ENCODE data around the gene HSDL2. TPM values are rescaled to one million over a fixed set of nuclear protein-coding genes. Genes with fewer than 3 reads are reported as not detected.

Gene HSDL2
- polyA plus RNA-seq, 1 of the 3 experiments (the other 2 are of a cell fraction), result 14.4 TPM

DNA sequence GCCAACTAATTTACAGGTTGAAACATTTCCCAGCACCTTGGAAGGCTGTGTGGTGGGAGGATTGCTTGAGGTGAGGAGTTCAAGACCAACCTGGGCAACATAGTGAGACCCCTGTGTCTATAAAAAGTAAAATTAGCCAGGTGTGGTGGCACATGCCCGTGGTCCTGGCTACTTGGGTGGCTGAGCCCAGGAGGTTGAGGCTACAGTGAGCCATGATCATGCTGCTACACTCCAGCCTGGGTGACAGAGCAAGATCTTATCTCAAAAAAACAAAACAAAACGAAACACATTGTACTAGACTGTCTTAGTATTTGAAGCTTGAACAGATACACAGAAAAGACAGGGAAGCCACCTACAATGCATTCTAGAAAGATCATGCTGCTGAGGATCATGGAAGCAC is 2.8 kb upstream of the HSDL2 start:
- Histone ChIP-seq H3K27me3 (ENCODE audit: insufficient read depth) (no peaks in the 10 kb centered on the region), H3K9me3 (no peaks in the 10 kb centered on the region), H3K4me2 (peak overlapping the region; percentile 95; the same call in 1 of the 2 replicates), H3K79me2 (ENCODE audit: insufficient read depth) (peaks cover 31% of the 10 kb centered on the region), H3K9me2 (no peaks in the 10 kb centered on the region), H3F3A (replicated peaks; ENCODE audit: insufficient read depth) (peaks cover 8% of the 10 kb centered on the region), H3K27ac (ENCODE audit: low read depth in 2 of 2, low read length in 1 of 2) (no peak overlapping the region), H4K20me1 (ENCODE audit: insufficient read depth) (no peaks in the 10 kb centered on the region), H2AFZ (ENCODE audit: low read depth) (no peak overlapping the region), H3K36me3 (replicated peaks in 1 of 2; ENCODE audit: control insufficient read depth in 1 of 2, insufficient read depth in 2 of 2, low read length in 1 of 2) (no peaks in the 10 kb centered on the region), H3K9ac (no peak overlapping the region), H3K4me3 (ENCODE audit: low read depth in 2 of 2, low read length in 1 of 2) (no peak overlapping the region), H3K4me1 (ENCODE audit: control insufficient read depth in 1 of 2, insufficient read depth in 2 of 2, low read depth in 1 of 2, low read length in 1 of 2) (peaks cover 3% of the 10 kb centered on the region in 2 experiments; a peak in 2 of 4 replicates)
- TF ChIP-seq MXI1 (IDR thresholded peaks at IDR 0.05; ENCODE audit: low read depth, low read length), result no peak
- no peak for TF ChIP-seq ELF1 (IDR thresholded peaks at IDR 0.05)
- TF ChIP-seq JUND (IDR thresholded peaks at IDR 0.05), result no peak
- TF ChIP-seq EP300 (IDR thresholded peaks at IDR 0.05; ENCODE audit: borderline replicate concordance in 1 of 2, low read depth in 1 of 2, low read length in 1 of 2), result no peak
- no peak for TF ChIP-seq SIN3A (IDR thresholded peaks at IDR 0.05; ENCODE audit: borderline replicate concordance, low read depth, low read length)
- TF ChIP-seq SMC3 (IDR thresholded peaks at IDR 0.05; ENCODE audit: low read depth, low read length), result no peak
- no peak for TF ChIP-seq FOXM1 (IDR thresholded peaks at IDR 0.05; ENCODE audit: low read depth)
- no peak for TF ChIP-seq YY1 (IDR thresholded peaks at IDR 0.05; ENCODE audit: low read depth)
- TF ChIP-seq, protein P1, sequence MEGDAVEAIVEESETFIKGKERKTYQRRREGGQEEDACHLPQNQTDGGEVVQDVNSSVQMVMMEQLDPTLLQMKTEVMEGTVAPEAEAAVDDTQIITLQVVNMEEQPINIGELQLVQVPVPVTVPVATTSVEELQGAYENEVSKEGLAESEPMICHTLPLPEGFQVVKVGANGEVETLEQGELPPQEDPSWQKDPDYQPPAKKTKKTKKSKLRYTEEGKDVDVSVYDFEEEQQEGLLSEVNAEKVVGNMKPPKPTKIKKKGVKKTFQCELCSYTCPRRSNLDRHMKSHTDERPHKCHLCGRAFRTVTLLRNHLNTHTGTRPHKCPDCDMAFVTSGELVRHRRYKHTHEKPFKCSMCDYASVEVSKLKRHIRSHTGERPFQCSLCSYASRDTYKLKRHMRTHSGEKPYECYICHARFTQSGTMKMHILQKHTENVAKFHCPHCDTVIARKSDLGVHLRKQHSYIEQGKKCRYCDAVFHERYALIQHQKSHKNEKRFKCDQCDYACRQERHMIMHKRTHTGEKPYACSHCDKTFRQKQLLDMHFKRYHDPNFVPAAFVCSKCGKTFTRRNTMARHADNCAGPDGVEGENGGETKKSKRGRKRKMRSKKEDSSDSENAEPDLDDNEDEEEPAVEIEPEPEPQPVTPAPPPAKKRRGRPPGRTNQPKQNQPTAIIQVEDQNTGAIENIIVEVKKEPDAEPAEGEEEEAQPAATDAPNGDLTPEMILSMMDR (IDR thresholded peaks at IDR 0.05), result no peak
- no peak for TF ChIP-seq FOSL2 (IDR thresholded peaks at IDR 0.05; ENCODE audit: borderline replicate concordance, low read depth)
- TF ChIP-seq, protein P2, sequence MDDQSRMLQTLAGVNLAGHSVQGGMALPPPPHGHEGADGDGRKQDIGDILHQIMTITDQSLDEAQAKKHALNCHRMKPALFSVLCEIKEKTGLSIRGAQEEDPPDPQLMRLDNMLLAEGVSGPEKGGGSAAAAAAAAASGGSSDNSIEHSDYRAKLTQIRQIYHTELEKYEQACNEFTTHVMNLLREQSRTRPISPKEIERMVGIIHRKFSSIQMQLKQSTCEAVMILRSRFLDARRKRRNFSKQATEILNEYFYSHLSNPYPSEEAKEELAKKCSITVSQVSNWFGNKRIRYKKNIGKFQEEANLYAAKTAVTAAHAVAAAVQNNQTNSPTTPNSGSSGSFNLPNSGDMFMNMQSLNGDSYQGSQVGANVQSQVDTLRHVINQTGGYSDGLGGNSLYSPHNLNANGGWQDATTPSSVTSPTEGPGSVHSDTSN (IDR thresholded peaks at IDR 0.05), result no peak
- ChIA-PET POLR2A (interaction anchor here (0.8 kb wide), 1 partner anchor 204 kb away, joined by 3 read pairs; no protein-coding TSS in a partner anchor), CTCF (interaction anchor here (1.3 to 1.4 kb wide), 2 partner anchors 16 to 443 kb away, joined by 3 to 5 read pairs; no protein-coding TSS in a partner anchor)
- no peak for DNase-seq
- 56% methylated on average over 2 of the region's 2 CpGs for WGBS (ENCODE audit: low lambda C conversion rate)

DNA sequence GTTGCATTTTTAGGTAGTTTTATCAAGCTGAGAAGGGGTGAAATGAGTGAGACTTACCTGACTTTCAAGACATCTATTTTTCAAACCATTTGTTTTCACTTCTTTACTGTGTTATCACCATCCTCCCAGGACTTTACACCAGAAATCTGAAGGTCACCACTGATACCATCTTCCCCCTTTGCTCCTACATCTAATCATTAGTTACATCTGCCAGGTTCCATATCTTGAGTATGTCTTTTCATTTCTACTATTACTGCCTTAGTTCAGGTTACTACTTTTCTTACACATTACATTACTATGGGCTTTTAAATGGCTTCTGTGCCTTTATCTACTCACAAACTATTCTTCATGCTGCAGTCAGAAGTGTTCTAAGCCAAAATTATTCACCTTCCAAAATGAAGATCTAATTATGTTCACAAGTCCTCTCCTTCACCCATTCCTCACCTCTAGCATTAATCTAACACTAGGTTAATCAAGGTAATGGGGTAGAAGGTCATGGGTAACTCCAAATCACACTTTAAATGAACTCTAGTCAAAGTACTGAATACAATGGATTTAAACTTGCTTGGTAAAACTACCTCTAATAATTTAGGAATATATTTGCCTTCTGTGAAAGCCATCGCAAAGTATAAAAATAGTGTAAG is 2.1 kb upstream of the HSDL2 start:
- Histone ChIP-seq H3K27me3 (ENCODE audit: insufficient read depth) (no peaks in the 10 kb centered on the region), H3K27ac (ENCODE audit: low read depth in 2 of 2, low read length in 1 of 2) (no peak overlapping the region), H2AFZ (ENCODE audit: low read depth) (peak overlapping the region; percentile 95; the same call in 1 of the 2 replicates), H3K9ac (no peak overlapping the region), H3K4me1 (ENCODE audit: control insufficient read depth in 1 of 2, insufficient read depth in 2 of 2, low read depth in 1 of 2, low read length in 1 of 2) (peaks cover 3 to 4% of the 10 kb centered on the region in 2 experiments; a peak in 3 of 4 replicates), H3K4me3 (ENCODE audit: low read depth in 2 of 2, low read length in 1 of 2) (peak overlapping the region; percentile 73 to 94; a peak in 2 of 4 replicates), H3K9me3 (no peaks in the 10 kb centered on the region), H3K9me2 (no peaks in the 10 kb centered on the region), H3K4me2 (peak overlapping the region; percentile 95), H3F3A (replicated peaks; ENCODE audit: insufficient read depth) (peaks cover 8% of the 10 kb centered on the region), H3K36me3 (replicated peaks in 1 of 2; ENCODE audit: control insufficient read depth in 1 of 2, insufficient read depth in 2 of 2, low read length in 1 of 2) (no peaks in the 10 kb centered on the region), H4K20me1 (ENCODE audit: insufficient read depth) (no peaks in the 10 kb centered on the region), H3K79me2 (ENCODE audit: insufficient read depth) (peaks cover 39% of the 10 kb centered on the region)
- 91% methylated on average over 1 of the region's 1 CpG for WGBS (ENCODE audit: low lambda C conversion rate)
- DNase-seq, result no peak
- POLR2A ChIA-PET, result interaction anchor here (0.8 kb wide), 1 partner anchor 205 kb away, joined by 3 read pairs; no protein-coding TSS in a partner anchor
- TF ChIP-seq GATA2 (CRISPR knock-in tag; IDR thresholded peaks at IDR 0.05), result no peak
- CTCF ChIA-PET, result interaction anchor here (1.3 to 1.4 kb wide), 2 partner anchors 16 to 442 kb away, joined by 3 to 5 read pairs; no protein-coding TSS in a partner anchor
